Measurements from ENCODE around the gene ANKRD23.

GRCh38 chr2:96883306-96883705, 39.5 kb upstream of the ANKRD23 start:
- TF ChIP-seq CTCF (IDR thresholded peaks at IDR 0.05) = no peak
- no peak for TF ChIP-seq POLR2A (IDR thresholded peaks at IDR 0.05)
- TF ChIP-seq POLR2AphosphoS5 (IDR thresholded peaks at IDR 0.05; ENCODE audit: insufficient read depth in 1 of 2, low read depth in 1 of 2) = no peak

Data from vagina (tissue), 2 donors.